K562 (cell line): ENCODE measurements around the gene TRIM38. TPM values are rescaled to one million over a fixed set of nuclear protein-coding genes. Genes with fewer than 3 reads are reported as not detected.

Experiments
- MYBL2 ChIP-seq, 2 experiments: fragments of 450-650 bp in 1 of 2; sonication (generic) in 1 of 2; formaldehyde crosslinking in 1 of 2; IDR thresholded peaks; 2 replicates each; pipeline versions ENCODE4 v1.6.1 to v1.8.1; 2017 to 2022; ENCODE audit warnings: borderline replicate concordance in 1 of 2, inconsistent platforms in 1 of 2, low read depth in 1 of 2, mild to moderate bottlenecking in 1 of 2, missing genetic modification reagents in 1 of 2, moderate library complexity in 1 of 2
- SMARCE1 ChIP-seq: fragments of 450-650 bp; IDR thresholded peaks from 2 replicates; pipeline ENCODE4 v1.7.1; 2016; ENCODE audit warnings: mild to moderate bottlenecking
- THAP12 ChIP-seq: fragments of 250-450 bp; sonication (Bioruptor Pico); IDR thresholded peaks from 2 replicates; pipeline ENCODE4 v1.9.0; 2021; ENCODE audit warnings: mild to moderate bottlenecking, inconsistent platforms
- ZC3H4 ChIP-seq: sonication (generic); formaldehyde crosslinking; IDR thresholded peaks from 2 replicates; pipeline ENCODE4 v1.9.0; 2021; ENCODE audit warnings: missing genetic modification reagents, borderline replicate concordance
- ZKSCAN8 ChIP-seq: fragments of 200-800 bp; sonication (Bioruptor generic); IDR thresholded peaks from 2 replicates; pipeline ENCODE4 v1.6.1; 2016; ENCODE audit warnings: missing genetic modification characterization, missing compliant biosample characterization
- polyA plus RNA-seq, 8 experiments: library from polyadenylated mRNA; depleted of rRNA in 4 of 8; stranded (reverse) in 5 of 8; unstranded in 3 of 8; fragments of >200 nt; fragmentation: Nextera tagmentation in 2 of 8; fragmentation: Illumina TruSeq in 1 of 8; extraction: Ambion mirVana in 2 of 8; extraction: Trizol in 1 of 8; gene quantifications; 2 replicates each; pipeline versions ENCODE4 v1.2.1 to v1.2.3, GENCODE V29; 2011 to 2014; ENCODE audit warnings: inconsistent platforms in 1 of 8, missing spikeins in 1 of 8
- total RNA-seq, 7 experiments: library from RNA; depleted of rRNA in 6 of 7; stranded (reverse); fragments of >200 nt in 6 of 7; fragmentation: Illumina TruSeq in 2 of 7; extraction: Trizol in 2 of 7; gene quantifications; 2 replicates each; pipeline versions ENCODE4 v1.2.1 to v1.2.3, GENCODE V29; 2011 to 2021; ENCODE audit warnings: low replicate concordance in 1 of 7
- TF ChIP-seq, protein P1 (sequence below), 2 experiments: fragments of 450-650 bp; formaldehyde crosslinking in 1 of 2; IDR thresholded peaks; 2 replicates each; pipeline versions ENCODE4 v1.4.0 to v1.6.1; 2014 to 2020; ENCODE audit warnings: mild to moderate bottlenecking in 2 of 2, borderline replicate concordance in 1 of 2, low read depth in 1 of 2
- TF ChIP-seq, protein P2 (sequence below): fragments of 450-650 bp; IDR thresholded peaks from 2 replicates; pipeline ENCODE4 v1.6.1; 2014; ENCODE audit warnings: low read depth, mild to moderate bottlenecking, moderate library complexity, borderline replicate concordance
- TF ChIP-seq, protein P3 (sequence below): sonication (generic); formaldehyde crosslinking; IDR thresholded peaks from 2 replicates; pipeline ENCODE4 v1.8.0; 2022; ENCODE audit warnings: mild to moderate bottlenecking, missing genetic modification reagents

Gene TRIM38
- total and polyA plus RNA-seq, 9 of the 15 experiments (the other 6 are each of a cell fraction or from before 2014, with no cell fraction given), result 1.7 to 6.7 (median 6.3) TPM

- TF ChIP-seq, protein P1, sequence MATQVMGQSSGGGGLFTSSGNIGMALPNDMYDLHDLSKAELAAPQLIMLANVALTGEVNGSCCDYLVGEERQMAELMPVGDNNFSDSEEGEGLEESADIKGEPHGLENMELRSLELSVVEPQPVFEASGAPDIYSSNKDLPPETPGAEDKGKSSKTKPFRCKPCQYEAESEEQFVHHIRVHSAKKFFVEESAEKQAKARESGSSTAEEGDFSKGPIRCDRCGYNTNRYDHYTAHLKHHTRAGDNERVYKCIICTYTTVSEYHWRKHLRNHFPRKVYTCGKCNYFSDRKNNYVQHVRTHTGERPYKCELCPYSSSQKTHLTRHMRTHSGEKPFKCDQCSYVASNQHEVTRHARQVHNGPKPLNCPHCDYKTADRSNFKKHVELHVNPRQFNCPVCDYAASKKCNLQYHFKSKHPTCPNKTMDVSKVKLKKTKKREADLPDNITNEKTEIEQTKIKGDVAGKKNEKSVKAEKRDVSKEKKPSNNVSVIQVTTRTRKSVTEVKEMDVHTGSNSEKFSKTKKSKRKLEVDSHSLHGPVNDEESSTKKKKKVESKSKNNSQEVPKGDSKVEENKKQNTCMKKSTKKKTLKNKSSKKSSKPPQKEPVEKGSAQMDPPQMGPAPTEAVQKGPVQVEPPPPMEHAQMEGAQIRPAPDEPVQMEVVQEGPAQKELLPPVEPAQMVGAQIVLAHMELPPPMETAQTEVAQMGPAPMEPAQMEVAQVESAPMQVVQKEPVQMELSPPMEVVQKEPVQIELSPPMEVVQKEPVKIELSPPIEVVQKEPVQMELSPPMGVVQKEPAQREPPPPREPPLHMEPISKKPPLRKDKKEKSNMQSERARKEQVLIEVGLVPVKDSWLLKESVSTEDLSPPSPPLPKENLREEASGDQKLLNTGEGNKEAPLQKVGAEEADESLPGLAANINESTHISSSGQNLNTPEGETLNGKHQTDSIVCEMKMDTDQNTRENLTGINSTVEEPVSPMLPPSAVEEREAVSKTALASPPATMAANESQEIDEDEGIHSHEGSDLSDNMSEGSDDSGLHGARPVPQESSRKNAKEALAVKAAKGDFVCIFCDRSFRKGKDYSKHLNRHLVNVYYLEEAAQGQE (IDR thresholded peaks at IDR 0.05; ENCODE audit: borderline replicate concordance), result 0 out of 2 replicates have a peak, but pooled peaks have one; percentile 21
- TF ChIP-seq, protein P1 (CRISPR knock-in tag; IDR thresholded peaks at IDR 0.05; ENCODE audit: low read depth), result no peak; the same call in 1 of the 2 replicates
- peak; percentile 71; the same call in 1 of the 2 replicates for TF ChIP-seq ZKSCAN8
- peak; percentile 99 for TF ChIP-seq MYBL2 (IDR thresholded peaks at IDR 0.05; ENCODE audit: low read depth)
- no peak; the same call in 1 of the 2 replicates for TF ChIP-seq MYBL2 (CRISPR knock-in tag; IDR thresholded peaks at IDR 0.05; ENCODE audit: borderline replicate concordance)
- TF ChIP-seq THAP12 (CRISPR knock-in tag), result peak; percentile 99
- no peak for TF ChIP-seq SMARCE1
- TF ChIP-seq, protein P2, sequence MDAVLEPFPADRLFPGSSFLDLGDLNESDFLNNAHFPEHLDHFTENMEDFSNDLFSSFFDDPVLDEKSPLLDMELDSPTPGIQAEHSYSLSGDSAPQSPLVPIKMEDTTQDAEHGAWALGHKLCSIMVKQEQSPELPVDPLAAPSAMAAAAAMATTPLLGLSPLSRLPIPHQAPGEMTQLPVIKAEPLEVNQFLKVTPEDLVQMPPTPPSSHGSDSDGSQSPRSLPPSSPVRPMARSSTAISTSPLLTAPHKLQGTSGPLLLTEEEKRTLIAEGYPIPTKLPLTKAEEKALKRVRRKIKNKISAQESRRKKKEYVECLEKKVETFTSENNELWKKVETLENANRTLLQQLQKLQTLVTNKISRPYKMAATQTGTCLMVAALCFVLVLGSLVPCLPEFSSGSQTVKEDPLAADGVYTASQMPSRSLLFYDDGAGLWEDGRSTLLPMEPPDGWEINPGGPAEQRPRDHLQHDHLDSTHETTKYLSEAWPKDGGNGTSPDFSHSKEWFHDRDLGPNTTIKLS, result peak; percentile 98
- TF ChIP-seq, protein P3, sequence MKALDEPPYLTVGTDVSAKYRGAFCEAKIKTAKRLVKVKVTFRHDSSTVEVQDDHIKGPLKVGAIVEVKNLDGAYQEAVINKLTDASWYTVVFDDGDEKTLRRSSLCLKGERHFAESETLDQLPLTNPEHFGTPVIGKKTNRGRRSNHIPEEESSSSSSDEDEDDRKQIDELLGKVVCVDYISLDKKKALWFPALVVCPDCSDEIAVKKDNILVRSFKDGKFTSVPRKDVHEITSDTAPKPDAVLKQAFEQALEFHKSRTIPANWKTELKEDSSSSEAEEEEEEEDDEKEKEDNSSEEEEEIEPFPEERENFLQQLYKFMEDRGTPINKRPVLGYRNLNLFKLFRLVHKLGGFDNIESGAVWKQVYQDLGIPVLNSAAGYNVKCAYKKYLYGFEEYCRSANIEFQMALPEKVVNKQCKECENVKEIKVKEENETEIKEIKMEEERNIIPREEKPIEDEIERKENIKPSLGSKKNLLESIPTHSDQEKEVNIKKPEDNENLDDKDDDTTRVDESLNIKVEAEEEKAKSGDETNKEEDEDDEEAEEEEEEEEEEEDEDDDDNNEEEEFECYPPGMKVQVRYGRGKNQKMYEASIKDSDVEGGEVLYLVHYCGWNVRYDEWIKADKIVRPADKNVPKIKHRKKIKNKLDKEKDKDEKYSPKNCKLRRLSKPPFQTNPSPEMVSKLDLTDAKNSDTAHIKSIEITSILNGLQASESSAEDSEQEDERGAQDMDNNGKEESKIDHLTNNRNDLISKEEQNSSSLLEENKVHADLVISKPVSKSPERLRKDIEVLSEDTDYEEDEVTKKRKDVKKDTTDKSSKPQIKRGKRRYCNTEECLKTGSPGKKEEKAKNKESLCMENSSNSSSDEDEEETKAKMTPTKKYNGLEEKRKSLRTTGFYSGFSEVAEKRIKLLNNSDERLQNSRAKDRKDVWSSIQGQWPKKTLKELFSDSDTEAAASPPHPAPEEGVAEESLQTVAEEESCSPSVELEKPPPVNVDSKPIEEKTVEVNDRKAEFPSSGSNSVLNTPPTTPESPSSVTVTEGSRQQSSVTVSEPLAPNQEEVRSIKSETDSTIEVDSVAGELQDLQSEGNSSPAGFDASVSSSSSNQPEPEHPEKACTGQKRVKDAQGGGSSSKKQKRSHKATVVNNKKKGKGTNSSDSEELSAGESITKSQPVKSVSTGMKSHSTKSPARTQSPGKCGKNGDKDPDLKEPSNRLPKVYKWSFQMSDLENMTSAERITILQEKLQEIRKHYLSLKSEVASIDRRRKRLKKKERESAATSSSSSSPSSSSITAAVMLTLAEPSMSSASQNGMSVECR (CRISPR knock-in tag), result peak; percentile 96
- peak; percentile 100 for TF ChIP-seq ZC3H4 (CRISPR knock-in tag)
Observed at GRCh38 chr6:26031595-26032339, 69.2 kb downstream of the TRIM38 start (continued).
